GM19324 (cell line): ENCODE measurements around the gene MAP3K5.
A peak's percentile ranks its signal among the peaks of the same experiment; 100 is the strongest.

Experiments used
- ATAC-seq: cut with Tn5 transposase; IDR thresholded peaks from one replicate; pipeline ENCODE4 v1.9.1; 2021; ENCODE audit warnings: mild to moderate bottlenecking, moderate library complexity; ENCODE audit not compliant: unreplicated experiment, low FRiP score

The MAP3K5 gene

DNA sequence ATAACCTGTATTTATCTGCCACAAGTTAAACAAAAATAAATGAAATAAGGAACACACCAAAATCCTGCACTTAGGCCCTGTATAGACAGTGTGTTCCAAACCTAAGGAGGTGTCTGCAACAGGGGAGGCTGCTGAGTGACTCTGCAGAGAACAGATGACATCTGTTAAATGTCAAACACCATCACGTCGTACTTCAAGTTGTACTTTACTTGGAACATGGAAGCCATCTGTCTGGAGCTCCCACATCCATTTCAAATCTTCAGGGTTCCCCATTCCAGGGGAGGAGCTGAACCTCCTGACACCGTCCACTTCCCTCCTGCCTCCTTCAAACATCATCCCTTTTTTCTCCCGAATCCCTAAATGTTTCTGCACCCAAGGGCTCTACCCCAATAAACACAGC, 240.2 kb downstream of the MAP3K5 start:
- ATAC-seq, result no peak

DNA sequence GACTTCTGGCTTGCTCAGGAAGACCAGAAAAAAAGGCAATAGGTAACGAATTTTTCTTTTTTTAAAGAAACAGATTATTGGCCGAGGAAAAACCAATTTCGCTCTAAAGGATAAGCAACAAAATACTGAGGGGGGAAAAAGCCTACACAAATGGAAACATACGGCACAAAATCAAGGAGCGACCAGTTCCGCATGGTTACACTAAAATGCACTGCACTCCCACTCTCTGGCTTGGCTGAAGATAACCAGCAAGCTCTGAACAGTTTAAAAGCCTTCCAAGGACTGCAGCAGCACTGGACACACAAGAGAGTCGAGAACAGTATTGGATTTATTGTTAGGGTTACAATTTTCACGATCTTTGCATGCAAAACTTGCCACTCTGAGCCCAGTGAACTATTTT, 241.2 kb downstream of the MAP3K5 start:
- ATAC-seq, result no peak

DNA sequence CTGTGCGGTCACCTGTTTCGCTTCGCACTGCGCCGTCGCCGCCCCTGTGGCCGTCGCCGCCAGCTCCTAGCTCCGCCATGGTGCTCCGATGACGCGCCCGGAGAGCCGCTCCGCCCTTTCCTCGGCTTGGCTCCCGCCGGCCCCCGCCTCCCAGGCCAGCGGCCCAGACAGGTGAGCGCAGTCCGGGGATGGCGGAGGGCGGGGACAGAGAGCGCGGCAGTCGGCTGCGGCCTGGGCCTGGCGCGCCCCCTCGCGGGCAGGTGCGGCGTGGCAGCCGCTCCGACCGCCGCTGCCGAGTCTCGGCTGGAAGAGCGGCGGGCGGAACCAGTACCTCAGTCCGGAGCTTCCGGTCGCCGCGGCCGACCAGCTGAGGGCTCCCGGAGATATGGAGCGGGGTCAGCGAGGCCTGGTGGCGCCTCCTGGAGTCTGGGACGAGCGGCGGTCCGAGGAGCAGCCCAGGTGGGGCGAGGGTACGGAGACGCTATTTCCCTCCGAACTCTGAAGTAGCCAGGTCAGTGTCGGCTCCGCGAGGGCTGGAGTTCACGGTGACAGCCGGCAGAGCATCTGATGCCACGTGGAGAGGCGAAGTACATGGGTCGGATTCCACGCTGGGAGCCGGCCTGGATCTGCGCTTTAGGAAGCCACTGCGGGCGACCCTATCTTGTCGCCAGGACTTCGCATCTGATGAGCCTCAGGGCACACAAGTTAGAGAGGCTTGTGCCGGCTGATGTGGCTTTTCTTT, 241.8 kb downstream of the MAP3K5 start, which contains the start of gene MAP7:
MAP7 (minus strand) TSS at position 93 of the 742 bp plus-strand sequence; CDS start at position 79, 14 bp downstream.
- ATAC-seq, result peak; percentile 85

DNA sequence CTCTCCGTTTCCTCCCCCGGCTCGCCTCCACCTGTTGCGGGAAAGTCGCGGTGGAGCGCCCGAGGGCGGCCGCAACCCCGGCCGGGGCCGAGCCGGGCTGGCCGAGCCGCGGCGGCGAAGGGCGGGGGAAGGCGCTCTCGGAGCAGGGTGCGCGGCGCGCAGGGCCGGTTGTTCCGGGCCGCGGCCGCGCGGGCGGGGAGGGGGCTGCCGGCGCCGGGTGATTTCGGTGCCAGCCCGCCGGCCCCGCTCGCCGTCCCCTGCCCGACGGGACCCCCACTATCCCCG, 242.3 kb downstream of the MAP3K5 start:
- ATAC-seq, result peak; percentile 80

DNA sequence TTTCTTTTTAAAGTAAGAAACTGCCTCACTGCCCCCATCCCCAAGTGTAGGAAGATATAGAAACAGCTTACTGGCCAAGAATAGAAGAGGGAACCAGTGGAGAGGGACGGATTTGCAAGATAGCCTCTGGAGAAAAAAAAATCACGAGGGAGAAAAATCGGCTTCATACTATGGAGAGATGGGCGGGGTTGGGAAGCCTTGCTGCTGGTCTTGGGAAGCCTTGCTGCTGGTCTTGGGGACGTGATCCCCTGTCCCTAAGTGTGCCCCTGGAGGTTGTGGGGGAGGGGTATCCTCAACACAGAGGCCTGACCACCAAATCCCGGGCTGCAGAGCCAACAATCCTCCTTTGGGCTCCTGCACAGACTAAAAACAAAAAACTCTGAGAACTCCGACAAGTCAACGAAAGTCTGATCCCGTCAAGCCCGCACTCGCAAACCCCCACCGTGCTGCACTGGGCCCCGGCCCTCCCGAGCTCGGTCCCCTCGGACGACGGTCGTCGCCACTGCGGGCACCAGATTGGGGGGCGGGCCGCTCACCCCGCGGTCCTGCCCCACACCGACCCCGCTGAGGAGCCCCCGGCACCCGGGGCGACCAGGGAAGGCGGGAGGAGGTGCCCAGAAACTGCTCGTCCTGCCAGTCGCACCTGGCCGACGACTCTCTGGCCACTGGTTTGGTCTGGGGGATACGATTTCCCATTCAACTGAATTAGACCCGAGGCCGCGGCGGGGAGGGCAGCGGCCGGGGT, 242.8 kb downstream of the MAP3K5 start:
- no peak for ATAC-seq

DNA sequence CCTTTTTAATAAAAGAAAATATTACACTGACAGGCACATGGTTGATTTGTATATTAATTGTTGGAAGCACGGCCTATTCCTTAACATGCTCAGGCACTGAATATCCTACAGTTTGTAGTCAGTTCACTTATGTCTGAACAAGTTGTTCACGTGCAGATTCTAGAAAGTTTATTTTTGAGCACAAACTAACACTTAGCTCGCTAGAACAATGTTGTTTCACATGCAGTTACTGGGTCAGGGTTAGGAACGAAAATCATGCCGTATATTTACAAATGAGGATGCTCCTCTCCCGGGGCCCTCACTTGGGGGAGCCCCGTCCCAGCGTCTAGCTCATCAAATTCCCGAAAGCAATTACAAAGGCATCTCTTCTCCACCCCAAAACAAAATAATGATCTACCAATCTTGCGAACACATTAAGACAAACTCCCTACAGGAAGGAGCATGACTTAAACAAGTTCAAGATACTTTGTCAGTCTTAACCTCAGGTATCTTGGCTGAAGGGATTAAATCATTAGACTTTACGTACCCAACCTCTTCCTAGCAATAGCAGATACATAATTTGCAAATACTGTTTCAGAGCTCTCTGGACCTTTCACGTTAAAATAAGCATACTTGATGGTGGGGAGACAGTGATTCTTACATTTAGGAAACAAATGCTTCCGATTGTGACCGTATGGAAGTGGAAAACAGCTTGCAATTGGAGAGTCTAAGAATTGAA, 243.5 kb downstream of the MAP3K5 start:
- no peak for ATAC-seq

DNA sequence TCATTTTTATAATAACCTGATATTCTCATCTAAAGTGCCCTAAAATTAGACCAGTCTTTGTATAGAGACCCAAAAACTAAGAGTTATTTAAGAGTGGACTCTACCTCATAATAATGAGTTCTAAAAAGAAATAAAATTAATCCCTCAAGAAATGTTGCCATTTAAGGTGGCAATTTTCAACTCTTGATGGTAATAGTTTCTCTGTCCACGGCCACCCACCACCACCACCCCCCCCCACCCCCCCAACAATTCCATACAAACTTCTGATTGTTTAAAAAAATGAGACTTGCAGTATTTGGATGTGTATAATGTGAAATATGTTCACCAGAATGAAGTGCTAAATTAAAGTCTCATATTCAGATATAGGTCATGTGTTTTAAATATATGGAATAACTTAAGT, 244.4 kb downstream of the MAP3K5 start:
- no peak for ATAC-seq

DNA sequence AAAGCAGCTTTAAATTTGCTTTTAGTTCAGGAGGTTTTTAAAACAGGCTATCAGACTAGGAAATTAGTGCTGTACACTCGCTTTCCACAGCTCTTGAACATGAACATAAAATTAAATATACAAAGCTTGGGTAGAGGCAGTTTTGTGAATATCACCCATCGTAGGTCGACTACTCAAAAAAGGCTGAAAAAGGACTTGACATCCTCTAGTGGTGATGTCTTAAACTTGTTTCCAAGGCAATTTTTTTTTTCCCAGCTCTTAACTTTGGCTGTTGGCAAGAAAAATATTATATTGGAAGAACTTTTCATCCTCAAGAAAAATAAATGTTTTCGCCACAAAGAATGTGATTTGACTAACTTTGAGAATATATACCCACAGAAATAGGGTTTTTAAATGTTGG, 244.9 kb downstream of the MAP3K5 start:
- no peak for ATAC-seq

DNA sequence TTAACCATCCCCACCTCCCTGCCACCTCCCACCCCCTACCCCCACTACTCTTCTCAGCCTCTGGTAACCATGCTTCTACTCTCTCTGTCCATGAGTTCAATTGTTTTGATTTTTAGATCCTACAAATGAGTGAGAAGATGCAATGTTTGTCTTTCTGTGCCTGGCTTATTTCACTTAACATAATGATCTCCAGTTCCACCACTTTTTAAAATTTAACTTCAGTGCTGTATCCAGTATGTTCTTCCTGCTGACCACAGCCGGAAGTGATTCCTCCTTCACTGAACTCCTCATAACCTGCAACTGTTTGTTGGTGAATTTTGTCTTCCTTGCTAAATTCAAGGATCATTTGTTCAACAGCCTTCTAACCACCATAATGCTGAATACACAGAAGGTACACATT, 245.9 kb downstream of the MAP3K5 start:
- ATAC-seq, result no peak

DNA sequence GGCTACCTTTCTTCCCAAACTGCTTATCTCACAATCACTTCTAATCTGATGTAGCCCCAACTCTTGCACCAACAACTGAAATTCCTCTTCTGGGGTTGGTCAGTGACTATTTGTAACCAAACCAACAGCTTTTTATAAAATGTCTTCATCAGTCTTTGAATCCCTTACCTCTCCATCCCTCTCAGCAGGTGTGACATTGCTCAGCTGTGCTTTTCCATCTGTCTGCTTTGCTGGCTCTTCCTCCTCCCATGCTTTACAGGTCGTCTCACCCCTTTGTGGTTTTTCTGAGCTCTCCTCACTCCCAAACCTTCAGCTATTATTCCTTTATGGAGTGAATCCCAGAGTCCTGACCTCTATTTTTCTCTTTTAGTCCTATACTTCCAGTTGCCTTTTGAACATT, 248.0 kb downstream of the MAP3K5 start:
- ATAC-seq, result no peak

DNA sequence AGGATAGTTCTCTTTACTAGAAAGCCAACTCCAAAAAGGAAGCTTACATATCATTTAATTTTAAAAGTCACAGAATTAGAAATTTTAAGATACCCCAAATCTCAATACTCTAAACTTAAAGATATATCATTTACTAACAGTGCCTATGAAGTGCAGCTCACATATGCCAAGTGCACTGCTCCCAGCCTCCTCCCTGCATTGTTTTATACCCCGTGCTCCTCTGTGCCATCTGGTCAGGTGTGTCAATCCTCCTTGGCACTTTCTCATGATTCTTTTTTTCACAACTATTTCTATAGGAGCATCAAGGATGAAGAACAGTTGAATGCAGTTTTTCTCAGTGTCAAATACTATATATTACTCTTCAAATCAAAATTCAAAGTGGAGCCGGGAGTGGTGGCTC, 250.9 kb downstream of the MAP3K5 start:
- ATAC-seq, result no peak

DNA sequence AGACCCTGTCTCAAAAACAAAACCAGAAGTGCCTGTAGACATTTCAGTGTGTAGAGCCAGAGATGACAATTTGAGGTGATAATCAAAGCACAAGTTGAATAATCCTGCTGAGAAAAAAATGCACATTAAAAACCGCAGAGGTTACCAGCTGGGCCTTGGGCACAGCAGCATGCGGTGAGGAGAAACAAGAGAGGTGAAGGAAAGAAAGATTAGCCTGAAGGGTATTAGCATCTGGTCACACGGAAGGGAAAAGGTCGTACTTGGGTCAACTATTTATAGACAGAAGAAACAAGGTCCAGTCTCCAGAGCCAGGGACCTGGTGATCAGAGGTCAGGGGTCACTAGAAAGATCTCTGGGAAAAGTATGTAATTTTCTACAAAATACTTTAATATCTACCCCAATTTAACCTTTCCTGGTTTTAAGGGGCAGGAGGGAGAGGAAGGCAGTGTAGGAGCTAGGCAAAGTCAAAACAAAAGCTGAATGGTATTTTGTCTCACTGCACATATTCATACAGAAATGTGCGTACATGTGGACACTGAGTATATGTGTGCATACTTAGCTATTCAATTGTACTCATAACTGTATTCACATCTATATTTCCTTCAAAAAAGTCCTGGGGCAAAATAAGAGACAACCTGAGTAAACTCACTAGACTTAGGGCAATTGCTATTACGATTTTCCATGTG, 252.2 kb downstream of the MAP3K5 start:
- no peak for ATAC-seq

DNA sequence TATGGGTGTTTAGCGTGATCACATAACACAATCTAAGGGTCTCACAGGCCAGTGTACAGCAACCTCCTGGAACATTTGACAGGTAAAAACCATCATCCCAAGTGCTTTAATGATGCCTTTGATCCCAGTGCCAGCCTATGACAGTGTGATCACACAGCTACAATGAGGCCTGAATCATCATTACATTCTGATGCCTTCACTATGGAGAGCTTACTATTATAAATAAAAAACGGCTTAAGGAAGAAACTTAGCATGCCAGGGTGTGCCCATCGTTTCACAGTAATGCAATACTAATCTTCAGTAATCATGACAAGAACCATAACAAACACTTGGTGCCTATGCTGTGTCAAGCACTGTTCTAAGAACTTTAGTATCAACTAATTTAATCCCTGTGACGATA, 253.4 kb downstream of the MAP3K5 start:
- ATAC-seq, result no peak

DNA sequence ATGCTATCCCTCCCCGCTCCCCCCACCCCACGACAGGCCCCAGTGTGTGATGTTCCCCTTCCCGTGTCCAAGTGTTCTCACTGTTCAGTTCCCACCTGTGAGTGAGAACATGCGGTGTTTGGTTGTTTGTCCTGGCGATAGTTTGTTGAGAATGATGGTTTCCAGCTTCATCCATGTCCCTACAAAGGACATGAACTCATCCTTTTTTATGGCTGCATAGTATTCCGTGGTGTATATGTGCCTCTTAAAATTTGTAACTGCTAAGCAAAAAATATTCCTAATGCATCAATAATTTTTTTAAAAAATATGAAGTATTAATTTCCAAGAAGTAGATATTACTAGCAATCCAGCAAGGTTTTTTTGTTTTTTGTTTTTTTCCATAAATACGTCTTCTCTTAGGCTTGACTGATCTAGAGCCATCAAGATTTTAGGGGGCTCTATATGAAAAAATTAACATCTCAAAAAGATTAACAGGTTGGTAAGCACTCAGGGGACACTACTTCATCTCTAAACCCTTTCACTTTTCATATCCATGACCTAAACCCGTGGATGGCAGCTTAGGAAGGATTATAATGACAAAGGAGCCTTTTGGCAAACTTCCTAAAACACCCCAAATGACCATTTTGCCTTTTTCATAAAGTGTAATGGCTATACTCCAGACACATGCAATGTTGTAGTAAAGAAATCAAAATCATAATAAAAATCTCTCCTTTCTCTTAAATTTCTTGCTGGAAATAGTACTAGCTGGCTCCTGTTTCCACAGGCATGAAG, 256.2 kb downstream of the MAP3K5 start:
- ATAC-seq, result no peak

DNA sequence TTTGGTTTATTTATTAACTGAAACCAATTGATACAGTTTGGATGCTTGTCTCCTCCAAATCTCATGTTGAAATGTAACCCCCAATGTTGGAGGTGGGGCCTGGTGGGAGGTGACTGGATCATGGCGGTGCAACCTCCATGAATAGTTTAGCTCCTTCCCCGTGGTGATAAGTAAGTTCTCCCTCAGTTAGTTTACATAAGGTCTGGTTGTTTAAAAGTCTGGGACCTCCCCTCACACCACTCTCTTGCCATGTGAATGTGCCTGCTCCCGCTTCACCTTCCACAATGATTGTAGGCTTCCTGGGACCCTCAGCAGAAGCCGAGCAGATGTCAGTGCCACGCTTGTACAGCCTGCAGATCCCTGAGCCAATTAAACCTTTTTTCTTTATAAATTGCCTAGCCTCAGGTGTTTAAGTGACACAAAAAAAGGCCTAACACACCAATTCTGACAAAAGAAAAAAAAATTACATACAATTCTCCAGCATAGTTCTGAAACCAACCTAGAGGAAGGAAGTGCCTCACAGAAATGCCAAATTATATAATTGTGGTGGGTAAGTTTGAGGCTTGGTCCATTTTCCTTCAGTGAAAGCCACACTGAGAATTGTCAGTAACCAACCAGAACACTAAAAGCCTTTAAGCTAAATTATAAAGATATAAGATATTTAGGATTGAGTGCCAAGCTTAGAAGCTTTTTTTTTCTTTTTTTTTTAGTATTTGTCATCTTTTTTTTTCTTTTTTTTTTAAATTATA, 257.1 kb downstream of the MAP3K5 start:
- ATAC-seq, result no peak

DNA sequence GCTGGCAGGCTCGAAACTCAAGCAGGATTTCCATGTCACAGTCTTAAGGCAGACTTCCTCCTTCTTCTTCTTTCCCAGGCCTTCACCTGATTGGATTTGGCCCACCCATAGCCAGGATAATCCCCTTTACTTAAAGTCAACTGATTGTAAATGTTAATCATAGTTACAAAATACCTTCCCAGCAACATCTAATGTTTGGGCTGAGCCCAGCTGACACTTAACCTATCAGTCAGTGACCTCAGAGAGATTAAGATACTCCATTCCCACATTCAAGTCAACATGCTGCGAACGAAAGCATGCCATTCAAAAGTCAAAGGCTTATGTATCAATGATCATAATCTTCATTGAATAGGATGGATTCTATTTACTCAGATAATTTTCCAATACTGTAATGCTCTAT, 258.0 kb downstream of the MAP3K5 start:
- no peak for ATAC-seq

DNA sequence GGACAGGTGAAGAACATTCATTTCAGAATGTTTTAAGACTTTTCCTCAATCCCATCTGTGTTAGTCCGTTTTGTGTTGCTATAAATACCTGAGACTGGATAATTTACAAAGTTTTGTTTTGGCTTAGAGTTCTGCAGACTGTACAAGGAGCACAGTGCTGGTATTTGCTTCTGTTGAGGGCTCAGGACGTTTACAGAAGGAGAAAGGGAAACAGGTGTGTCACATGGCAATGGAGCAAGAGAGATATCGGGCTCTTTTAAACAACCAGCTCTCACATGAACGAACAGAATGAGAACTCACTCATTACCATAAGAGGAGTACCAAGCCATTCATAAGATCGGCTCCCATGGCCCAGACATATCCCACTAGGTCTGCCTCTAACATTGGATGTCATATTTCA, 258.8 kb downstream of the MAP3K5 start:
- no peak for ATAC-seq

DNA sequence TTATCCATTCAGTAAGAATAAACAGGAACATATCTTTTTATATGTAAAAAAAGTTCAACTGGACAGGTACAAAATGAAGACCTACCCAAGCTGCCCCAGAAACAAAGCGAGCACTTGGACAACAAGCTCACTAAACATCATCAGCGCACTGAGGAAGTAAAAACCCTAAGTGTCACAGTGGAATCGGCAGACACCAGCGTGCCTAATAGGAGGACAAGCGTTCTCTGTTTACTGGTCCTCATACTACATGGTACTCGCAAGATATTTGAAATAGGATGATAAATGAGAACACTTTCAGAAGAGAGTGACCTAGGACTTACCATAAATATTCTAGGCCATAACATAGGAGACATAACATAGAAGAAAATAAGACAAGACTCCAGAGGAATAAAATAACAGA, 260.2 kb downstream of the MAP3K5 start:
- ATAC-seq, result no peak

DNA sequence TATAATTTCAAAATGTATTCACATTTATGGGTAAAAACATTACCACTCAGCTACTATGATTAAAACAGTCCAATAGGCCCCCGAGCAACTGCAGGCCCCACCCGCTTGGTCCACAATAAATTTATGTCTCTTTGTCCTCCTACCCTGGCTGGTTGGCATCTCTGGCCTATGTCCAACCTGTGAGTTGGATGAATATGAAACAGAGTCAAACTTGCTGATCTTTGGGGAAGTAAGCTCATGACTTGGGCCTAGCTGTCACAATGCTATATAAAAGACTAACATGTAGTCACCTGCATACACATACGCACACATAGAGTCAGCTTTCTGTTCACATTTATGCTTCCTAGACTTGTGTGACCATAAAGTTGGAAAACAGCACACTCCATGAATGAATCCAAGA, 262.6 kb downstream of the MAP3K5 start:
- no peak for ATAC-seq

DNA sequence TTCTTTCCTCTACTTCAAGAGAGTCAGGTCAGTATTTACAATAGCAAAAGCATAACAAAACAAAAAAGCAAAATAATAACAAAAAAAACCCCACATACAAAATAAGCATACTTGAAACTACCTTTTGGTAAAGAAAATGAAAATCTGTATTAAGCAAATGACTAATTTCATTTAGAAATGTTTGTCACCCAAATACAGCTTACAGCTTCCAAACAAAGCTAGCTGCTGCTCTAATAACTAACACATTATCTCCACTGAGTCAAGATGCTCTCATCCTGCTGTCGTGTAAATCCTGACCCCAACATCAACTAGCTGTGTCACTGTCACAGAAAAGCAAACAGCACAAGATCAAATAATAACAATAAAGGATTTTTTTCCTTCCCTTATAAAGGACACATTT, 263.8 kb downstream of the MAP3K5 start:
- no peak for ATAC-seq
